SK-N-MC (cell line): ENCODE results near the gene RUNX2.
A peak's percentile ranks its signal among the peaks of the same experiment; 100 is the strongest.

Source experiments
- DNase-seq: peaks from one replicate; pipeline ENCODE4 v3.0.0-alpha.2; 2011; ENCODE audit warnings: low read depth, low spot score
- H3K27ac ChIP-seq: fragments of 200-600 bp; sonication (generic); 2 replicates; pipeline ENCODE4 v1.5.1; 2016; ENCODE audit warnings: mixed run types
- H3K36me3 ChIP-seq: fragments of 200-600 bp; sonication (generic); 2 replicates; pipeline ENCODE4 v1.6.1; 2017; ENCODE audit warnings: antibody characterized with exemption, low read length, mixed read lengths; ENCODE audit not compliant: insufficient read depth
- H3K4me3 ChIP-seq: fragments of 200-600 bp; sonication (generic); 2 replicates; pipeline ENCODE4 v1.5.1; 2016
- H3K9ac ChIP-seq: fragments of 200-600 bp; sonication (generic); 2 replicates; pipeline ENCODE4 v1.8.0; 2017; ENCODE audit warnings: mixed run types, mixed read lengths; ENCODE audit not compliant: insufficient read length
- H3K9me3 ChIP-seq: fragments of 200-600 bp; sonication (generic); 2 replicates; pipeline ENCODE4 v1.6.1; 2017; ENCODE audit warnings: low read depth, mild to moderate bottlenecking, antibody characterized with exemption, low read length, moderate library complexity, mixed read lengths
- EZH2 ChIP-seq: fragments of 200-600 bp; sonication (generic); IDR thresholded peaks from one replicate; pipeline ENCODE4 v1.6.1; 2017; ENCODE audit warnings: antibody characterized with exemption
- FOXP2 ChIP-seq: optimal IDR thresholded peaks from 2 replicates; pipeline ENCODE3; 2011; ENCODE audit warnings: mild to moderate bottlenecking, moderate library complexity; ENCODE audit not compliant: insufficient read depth; ENCODE audit errors: extremely low read length, control extremely low read depth
- POLR2AphosphoS5 ChIP-seq: IDR thresholded peaks from 2 replicates; pipeline ENCODE4 v1.6.1; 2012; ENCODE audit warnings: mild to moderate bottlenecking, low read depth, low read length, borderline replicate concordance

RUNX2 gene

DNA sequence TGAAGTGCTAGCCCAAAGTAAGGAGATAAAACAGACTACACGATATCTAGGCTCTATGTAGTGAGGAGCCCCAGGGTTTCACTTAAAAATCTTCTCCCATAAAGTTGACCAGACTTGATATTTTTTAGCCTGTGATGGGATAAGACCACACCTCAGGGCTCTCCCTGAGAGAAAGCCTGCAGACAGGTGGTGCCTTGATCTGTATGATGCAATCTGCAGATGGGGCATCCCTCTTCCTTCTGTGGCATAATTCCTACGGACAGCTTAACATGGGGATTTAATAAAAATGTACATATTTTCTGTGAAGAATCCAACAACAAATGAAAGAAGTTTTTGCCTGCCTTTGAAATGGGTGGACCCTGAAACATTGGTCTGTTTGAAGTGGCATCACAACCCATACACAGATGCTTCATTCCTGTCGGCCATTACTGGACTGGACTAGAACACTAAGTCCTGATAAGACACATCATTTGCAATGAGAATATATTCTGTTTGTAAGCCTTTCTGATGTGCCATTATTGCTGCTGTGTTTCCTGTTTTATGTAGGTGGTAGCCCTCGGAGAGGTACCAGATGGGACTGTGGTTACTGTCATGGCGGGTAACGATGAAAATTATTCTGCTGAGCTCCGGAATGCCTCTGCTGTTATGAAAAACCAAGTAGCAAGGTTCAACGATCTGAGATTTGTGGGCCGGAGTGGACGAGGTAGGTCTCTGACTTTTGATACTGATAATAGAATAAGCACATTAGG, 103.4 kb downstream of the RUNX2 start:
- H3K4me3 ChIP-seq = no peak overlapping the region
- H3K27ac ChIP-seq = no peak overlapping the region
- H3K9me3 ChIP-seq = no peaks in the 10 kb centered on the region
- TF ChIP-seq FOXP2 (no peak), EZH2 (no peak), POLR2AphosphoS5 (no peak)
- no peak overlapping the region for H3K9ac ChIP-seq
- DNase-seq = no peak
- H3K36me3 ChIP-seq = no peaks in the 10 kb centered on the region

DNA sequence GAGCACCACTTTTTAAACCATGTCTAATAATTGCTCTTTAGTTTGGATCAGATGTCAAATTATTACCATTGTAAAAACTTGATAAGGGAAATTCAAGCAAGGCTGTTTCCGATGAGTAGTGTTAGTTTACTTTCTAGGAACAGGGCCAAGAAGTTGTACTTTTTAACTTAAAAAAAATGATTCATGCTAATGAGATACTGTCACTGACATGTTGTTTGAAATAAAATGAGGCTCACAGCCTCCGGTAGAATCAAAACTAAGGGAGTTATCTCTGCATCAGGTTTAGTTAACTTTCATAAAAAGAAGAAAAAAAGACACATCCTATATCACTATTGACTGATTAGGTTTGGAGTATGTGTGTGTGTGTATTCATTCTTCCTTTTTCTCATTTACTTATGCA, 104.8 kb downstream of the RUNX2 start:
- no peaks in the 10 kb centered on the region for H3K36me3 ChIP-seq
- no peak for TF ChIP-seq FOXP2
- TF ChIP-seq POLR2AphosphoS5 = peak; percentile 55; the same call in 1 of the 2 replicates
- no peak for TF ChIP-seq EZH2
- no peaks in the 10 kb centered on the region for H3K9me3 ChIP-seq
- peak; percentile 26 for DNase-seq
- no peak overlapping the region for H3K4me3 ChIP-seq
- no peak overlapping the region for H3K27ac ChIP-seq
- H3K9ac ChIP-seq = no peak overlapping the region

- no peaks in the 10 kb centered on the region for H3K9me3 ChIP-seq
- no peaks in the 10 kb centered on the region for H3K36me3 ChIP-seq
- H3K9ac ChIP-seq = no peak overlapping the region
- no peak overlapping the region; the same call in 1 of the 2 replicates for H3K4me3 ChIP-seq
- no peak for TF ChIP-seq EZH2
- no peak for TF ChIP-seq POLR2AphosphoS5
- TF ChIP-seq FOXP2 = no peak
- DNase-seq = no peak
- H3K27ac ChIP-seq = no peak overlapping the region
Observed at GRCh38 chr6:45433533-45434380, 105.6 kb downstream of the RUNX2 start.

- no peak overlapping the region for H3K9ac ChIP-seq
- H3K36me3 ChIP-seq = no peaks in the 10 kb centered on the region
- TF ChIP-seq EZH2 (no peak), FOXP2 (no peak), POLR2AphosphoS5 (no peak)
- no peak overlapping the region for H3K27ac ChIP-seq
- DNase-seq = no peak
- H3K9me3 ChIP-seq = no peaks in the 10 kb centered on the region
- H3K4me3 ChIP-seq = no peak overlapping the region
Observed at GRCh38 chr6:45434381-45434700, 106.2 kb downstream of the RUNX2 start.

DNA sequence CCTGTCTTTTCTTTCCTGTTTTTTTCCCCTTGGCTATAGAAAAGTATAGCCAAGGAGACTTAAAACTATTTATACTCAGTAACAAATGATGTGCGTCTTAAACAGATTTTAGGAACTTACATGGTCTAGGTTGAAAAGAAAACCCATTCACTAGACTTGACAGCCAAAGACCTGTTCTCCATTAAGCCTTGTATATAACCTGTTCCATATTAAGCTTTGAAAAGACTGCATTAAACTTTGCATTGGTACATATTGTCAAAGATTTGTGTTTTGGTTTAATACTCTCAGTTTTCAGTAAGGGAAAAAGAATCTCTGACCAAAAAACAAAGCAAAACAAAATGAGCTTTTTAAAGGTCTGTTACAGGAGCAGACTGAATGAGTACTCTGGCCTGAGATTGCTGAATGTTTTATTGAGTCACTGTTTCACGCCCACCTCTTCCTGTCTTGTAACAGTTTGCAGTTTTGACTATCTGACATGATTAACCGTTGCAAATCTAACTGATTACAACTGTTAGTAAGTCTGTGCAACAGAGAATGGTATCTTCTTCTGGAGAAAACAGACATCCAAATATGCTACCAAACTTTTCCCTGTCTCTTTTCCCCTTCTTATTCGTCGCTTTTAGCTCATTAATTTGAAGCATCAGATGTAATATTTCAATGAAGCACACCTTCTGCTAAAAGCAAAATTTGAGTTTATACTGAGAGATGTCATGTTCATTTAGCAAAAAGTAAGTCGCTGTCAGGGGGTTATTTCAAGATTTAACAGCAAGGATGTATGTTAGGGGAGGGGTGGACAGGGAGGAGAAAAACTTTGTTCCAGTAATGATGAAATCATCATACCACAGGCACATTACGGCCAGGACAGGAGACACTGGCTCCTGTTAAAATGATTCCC, 108.7 kb downstream of the RUNX2 start:
- Histone ChIP-seq H3K27ac (peak overlapping the region; percentile 34), H3K9ac (no peak overlapping the region), H3K9me3 (no peaks in the 10 kb centered on the region), H3K36me3 (no peaks in the 10 kb centered on the region), H3K4me3 (peak overlapping the region; percentile 30)
- peak; percentile 64 for DNase-seq
- TF ChIP-seq EZH2 (no peak), POLR2AphosphoS5 (peak; percentile 62; the same call in 1 of the 2 replicates), FOXP2 (no peak)

- no peak overlapping the region for H3K4me3 ChIP-seq
- H3K27ac ChIP-seq = no peak overlapping the region
- DNase-seq = no peak
- no peaks in the 10 kb centered on the region for H3K9me3 ChIP-seq
- H3K36me3 ChIP-seq = no peaks in the 10 kb centered on the region
- no peak for TF ChIP-seq EZH2
- no peak for TF ChIP-seq POLR2AphosphoS5
- no peak for TF ChIP-seq FOXP2
- no peak overlapping the region for H3K9ac ChIP-seq
Observed at GRCh38 chr6:45437439-45437815, 109.3 kb downstream of the RUNX2 start.

GRCh38 chr6:45438151-45438550, 110.0 kb downstream of the RUNX2 start:
- no peak overlapping the region for H3K9ac ChIP-seq
- H3K27ac ChIP-seq = no peak overlapping the region
- no peak for TF ChIP-seq FOXP2
- no peak for TF ChIP-seq POLR2AphosphoS5
- no peak for TF ChIP-seq EZH2
- H3K36me3 ChIP-seq = no peaks in the 10 kb centered on the region
- no peak for DNase-seq
- H3K4me3 ChIP-seq = no peak overlapping the region
- no peaks in the 10 kb centered on the region for H3K9me3 ChIP-seq
